ENCODE data around the gene YWHAG.
"Not testable (repeated sequence)": the region's sequence is repeated elsewhere in the genome, so short reads cannot be mapped to it uniquely, and the experiment has no call there.

Gene YWHAG

DNA sequence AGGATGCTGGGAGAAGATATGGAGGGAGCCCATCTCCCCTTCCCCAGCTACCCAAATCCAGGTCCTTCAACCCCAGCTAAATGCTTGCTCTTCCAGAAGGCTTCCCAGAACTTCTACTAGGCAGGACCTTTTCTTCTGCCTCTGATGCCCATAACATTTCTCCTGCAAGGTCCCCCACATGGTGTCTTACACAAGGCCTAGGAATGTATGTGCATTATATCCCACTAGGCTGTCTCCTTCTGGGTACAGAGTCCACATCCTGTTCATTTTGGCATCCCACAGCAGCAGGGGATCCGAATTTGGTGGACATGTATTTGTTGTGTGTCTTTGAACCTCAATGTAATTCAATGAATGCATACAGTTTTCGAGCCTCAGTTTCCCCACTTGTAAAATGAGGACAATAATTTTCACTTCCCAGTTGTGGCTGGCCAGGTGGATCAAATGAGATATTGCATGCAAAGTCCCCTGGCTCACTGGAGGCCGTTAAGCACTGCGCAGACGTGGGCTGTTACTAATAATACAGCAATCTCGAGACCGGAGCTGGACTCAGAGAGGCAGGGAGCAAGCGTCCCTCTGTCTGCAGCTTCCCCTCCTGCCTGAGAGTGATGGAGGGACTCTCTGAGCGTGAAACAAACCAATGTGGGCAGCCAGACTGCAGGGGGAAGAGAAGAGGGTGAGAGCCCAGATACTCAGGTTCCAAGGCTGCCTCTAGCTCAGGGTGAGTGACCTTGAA lies 18.6 kb upstream of the YWHAG start:
- DNase-seq, result no peak

DNA sequence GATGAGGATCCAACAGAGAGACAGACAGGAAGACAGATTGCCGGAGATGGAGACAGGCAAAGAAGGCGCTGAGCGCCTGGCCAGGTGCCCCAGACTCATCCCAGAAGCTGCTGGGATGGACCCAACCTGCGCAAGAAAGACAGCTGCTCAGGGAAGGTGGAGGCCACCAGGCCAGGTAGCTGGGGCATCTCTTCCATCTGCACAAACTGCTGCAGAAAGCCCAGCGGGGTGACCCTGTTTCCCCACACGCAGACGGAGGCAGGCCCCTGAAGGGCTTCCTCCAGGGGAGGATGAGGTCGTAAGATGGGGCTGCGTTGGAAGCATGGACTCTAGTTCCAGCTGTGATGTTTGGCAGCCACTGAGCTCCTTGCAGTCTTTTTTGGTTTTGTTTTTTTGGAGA lies 16.5 kb upstream of the YWHAG start:
- no peak for DNase-seq

DNA sequence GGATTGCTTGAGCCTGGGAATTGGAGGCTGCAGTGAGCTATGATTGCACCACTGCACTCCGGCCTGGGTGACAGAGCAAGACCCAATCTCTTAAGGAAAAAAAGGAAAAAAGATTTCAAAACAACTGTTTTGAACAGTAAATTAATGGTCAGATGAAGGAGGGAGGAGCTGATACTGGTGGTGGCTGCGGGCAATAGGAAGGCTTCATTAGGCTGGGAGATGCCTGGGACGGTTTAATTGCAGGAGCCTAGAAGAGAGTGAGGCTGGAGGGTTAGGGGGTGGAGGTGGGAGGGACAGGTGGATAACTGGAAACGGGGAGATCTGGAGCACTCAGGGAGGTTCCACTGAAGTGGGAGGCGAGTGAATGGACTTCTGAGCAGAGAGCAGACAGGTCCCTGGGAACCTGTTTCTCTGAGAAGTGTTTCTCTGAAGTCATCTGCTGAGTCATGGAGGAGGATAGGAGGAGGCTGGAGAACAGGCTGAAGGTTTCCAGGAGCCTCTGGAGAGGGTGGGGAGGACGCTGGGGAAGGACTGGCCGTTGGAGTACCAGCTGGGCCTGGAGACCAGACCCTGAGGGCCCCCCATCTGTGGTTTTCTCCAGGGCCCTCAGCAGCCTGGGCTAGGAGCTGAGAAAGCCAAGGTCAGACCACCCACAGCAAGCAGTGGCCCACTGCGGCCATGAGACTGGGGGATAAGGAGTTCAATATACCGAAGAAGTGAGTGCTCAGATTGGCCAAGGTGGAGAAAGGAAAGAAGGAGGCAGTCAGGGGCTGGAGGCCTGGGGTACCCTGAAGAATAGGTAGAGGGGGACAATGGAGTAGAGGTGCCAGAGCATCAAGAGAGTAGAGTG lies 14.4 kb upstream of the YWHAG start:
- DNase-seq, result no peak

DNA sequence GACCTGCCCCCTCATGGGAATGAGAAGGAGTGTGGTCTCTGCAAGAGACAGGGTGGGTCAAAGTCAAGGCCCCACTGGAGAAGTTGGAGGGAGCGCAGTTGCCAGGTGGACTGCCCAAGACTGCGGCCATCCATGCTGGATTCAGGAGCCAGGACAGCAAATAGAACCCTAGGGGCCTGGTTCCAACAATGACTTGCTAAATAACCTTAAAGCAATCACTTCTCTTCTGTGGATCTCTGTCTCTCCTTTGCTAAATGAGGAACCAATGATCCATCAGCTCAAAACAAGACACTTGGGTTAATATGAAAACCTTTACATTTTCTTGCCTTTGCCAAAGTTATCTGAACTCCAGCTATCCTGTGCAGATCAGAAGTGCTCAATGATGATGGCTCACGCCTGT lies 12.6 kb upstream of the YWHAG start:
- DNase-seq, result no peak

DNA sequence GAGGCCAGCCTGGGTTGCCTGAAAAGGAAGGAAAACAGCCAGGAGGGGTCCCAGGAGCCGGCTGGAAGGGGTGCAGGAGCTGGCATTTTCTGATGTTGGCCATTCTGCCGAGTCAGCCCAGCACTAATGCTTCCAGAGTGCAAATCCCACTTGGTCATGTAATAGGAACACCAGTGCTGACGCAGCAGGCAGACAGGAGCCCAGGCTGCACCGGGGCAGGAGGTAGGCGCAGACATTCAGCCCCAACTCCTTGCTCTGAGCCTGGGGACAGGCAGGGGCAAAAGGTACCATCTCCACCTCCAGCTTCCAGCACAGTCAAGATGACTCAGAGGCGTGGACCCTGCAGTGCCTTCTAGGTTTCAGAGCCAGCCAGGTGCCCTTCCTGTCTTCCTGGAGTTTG lies 10.2 kb upstream of the YWHAG start:
- no peak for DNase-seq

DNA sequence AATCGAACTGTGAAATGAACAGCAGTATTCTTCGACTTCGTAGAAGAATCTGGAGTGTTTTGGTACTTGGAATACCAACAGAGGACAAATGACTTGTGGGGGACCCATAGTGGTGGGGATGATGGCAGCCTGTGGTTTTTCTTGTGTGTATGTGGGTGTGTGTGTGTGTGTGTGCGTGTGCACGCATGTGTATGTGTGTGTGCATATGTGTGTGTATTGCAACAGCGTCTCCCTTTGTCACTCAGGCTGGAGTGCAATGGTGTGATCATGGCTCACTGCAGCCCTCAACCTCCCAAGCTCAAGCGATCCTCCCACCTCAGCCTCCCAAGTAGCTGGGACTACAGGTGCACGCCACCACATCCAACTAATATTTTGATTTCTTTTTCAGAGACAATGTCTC lies 9.4 kb upstream of the YWHAG start:
- no peak for DNase-seq

DNA sequence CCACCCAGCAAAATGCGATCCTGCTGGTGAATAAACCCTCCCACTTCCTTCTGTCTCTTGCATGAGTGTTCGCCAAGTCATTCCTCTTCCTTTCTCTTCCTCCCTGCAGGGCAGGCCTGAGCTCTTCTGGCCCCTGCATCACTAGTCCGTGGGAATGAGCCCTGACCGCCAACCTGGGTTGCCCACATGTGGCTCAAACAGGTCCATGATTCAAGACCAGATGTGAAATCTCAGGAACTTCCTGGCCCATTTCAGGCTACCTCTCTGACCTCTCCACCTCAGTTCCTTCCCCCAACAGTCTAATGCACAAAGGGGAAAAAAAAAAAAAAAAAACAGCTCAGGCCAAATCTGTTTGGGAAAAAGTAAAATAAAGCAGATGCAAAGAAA lies 5.4 kb upstream of the YWHAG start:
- peak; percentile 43 for DNase-seq

DNA sequence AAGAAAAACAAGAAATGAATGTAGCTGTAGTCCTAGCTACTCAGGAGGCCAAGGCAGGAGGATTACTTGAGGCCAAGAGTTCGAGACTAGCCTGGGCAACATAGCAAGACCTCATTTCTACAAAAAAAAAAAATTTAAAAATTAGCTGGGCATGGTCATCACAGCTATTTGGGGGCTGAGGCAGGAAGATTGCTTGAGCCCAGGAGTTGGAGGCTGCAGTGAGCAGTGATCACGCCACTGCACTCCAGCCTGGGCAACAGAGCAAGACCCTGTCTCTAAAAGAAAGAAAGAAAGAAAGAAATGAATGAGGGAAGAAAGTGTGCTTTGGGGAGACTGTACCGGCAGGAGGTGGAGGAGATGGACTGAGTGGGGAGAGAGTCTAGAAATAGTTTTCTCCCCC lies 5.0 kb upstream of the YWHAG start:
- DNase-seq, result not testable (repeated sequence)

DNA sequence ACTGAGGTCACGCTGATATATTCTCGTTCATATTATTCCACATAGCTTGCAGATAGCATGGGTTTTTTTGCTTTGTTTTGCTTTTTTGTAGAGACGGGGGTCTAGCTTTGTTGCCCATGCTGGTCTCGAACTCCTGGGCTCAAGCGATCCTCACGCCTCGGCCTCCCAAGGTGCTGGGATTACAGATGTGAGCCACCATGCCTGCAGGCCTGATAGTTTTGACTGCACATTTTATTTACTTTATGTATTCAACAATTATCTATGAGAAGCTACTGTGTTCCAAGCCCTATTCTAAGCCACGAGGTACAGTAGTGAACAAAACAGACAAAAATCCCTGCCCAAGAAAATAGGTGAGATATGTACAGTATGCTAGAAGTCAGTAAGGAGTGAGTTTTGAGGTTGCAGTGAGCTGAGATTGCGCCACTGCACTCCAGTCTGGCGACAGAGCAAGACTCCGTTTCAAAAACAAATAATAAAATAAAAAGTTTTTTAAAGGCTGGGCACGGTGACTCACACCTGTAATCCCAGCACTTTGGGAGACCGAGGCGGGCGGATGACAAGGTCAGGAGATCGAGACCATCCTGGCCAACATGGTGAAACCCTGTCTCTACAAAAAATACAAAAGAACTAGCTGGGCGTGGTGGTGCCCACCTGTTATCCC lies 1.3 kb upstream of the YWHAG start:
- DNase-seq, result no peak

DNA sequence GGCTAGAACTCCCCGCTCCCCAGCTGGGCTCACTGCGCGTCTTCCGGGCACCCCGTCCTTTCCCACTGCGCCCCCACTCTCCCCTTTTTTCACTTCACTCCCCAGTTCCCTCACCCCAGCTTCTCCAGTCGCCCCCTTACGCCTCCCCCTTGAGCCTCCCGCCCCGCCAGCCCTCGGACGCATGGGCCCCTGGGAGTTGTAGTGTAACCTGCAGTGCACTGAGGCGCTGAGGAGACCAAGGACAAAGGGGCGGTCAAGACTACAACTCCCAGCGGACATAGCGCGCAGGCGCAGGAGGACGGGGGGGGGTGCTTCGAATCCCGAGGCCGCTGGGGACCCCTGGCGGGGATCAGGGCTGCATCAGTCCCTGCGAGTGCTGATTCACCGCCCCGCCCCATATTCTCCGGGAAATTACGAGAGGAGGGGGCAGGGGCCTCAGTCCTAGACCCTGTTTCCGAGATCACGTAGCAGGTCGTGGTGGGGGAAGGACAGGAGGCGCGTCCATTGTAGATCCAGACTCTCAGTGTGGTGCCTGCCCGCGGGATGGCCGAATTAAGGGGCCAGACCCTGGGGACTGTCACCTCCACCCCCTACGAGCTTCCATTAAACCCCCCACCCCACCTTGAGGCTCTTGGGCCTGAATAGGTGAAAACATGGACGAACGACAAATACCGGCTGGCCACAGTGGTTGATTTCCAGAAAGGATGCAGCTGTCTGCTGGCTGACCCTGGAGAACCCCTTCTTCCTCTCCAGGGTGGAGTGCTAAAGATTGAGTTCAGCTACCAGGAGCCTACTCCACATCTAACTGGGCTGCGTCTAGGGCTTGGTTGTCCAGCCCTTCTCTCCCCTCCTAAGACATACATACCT lies 553 bp upstream of the YWHAG start:
- peak; percentile 98 for DNase-seq

DNA sequence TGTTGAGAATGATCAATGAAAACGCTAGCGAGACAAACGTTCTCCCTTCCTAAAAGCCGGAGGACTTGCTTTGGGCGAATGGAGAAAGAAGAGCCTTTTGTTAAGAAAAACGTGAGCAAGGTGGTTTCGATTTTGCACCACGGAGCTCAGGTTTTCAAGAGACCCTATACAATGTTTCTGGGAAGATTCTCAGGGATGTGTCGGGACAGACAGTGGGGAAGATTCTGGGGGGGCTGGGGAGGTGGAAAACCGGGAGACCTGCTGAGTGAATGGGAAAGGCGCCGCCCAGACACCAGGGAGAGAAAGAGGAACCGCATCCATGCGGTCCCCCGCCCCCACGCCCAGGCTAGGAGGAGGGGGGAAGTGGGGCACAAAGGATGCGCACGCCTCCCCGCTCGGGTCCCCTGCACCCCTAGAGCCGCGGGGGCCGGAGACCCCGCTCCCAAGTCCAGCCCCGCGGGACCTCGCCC lies 745 bp downstream of the YWHAG start:
- DNase-seq, result peak; percentile 57

DNA sequence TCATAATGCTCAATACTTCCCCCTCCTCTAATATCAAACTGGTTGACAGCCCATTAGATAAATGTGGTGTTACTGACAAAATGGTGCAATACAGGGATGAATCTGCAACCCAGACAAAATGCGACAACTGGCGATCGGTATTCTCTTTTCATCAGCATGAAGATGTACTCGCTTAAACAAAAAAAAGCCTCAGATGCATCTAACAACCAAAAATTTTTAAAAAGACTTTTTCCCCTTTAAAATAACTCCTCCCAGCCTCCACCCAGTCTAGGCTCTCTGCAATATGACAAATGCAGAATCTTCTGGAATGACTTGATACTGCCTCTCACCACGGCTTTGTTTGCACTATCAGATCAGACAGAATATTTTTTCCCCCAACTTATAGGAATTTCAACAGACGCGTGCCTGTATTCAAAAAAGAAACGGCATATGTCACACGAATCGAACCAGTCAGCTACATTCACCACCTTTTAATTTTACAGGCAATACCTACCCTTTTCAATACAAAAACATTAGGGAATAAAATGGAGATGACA lies 1.2 kb downstream of the YWHAG start:
- peak; percentile 19 for DNase-seq

DNA sequence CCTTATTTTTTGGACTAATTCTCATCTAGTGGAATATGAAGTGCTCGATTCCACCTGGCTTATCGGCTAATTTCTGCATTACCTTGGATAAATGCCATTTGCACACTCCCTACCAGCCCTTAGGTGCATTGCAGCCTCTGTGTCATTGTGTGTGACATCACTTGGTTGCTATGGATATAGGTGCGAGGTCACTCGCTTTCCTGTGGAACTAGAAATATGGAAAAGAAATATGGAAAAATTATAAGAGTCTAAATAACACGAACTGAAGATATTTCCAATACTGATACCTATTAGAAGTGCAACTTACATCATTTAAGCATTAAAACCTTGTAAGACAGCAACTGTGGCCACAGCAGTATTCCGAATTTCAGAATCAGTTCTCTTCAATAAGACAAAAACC lies 2.0 kb downstream of the YWHAG start:
- peak; percentile 19 for DNase-seq

DNA sequence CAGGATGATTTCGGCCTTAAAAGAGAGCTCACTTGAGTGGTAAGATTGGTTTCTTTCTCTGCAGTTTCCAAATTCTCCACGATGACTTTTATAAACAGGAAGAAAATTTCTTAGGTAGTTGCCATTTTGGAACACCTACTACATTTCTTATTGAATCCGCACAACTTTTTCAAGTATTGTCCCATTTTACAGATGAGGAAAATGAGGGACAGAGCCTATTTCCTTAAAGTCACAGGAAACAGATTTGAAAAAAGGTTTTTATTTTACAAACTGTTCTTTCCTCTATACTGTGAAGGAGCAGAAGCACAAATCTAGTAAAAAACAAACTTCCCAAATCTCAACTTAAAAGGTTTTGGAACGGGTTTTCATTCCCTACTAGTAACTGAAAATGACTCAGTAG lies 2.7 kb downstream of the YWHAG start:
- DNase-seq, result no peak

DNA sequence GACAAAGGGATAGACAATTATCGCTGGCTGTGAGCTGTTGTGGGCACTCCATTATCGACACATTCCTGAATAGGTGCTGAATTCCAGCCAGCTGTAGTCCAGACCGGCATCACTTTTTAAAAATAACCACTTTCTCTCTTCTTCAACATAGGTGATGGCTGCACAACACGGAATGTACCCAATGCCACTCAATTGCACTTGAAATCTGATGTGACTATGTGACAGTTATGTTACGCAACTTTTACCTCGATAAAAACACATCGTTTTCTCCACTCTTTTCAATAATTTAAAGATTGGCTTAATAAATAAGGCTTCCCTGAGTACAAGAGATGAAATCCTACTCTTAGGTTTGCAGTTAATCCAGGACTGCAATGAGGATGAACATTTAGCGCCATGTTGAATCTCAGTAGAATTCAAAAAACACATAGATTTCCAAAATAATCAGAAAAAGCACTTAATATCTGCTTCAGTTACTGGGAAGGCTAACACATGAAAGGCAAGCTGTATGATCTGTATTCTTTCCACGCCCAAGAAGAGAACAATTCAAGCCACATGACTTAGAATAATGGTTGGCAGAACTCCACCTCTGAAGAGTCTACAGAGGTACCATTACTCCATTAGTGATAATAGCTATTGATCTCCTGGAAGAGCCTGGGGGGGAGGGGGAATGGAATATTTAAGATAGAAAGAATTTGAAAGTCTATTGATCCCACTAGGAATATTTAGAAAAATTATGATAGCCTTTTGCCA lies 3.6 kb downstream of the YWHAG start:
- DNase-seq, result no peak

DNA sequence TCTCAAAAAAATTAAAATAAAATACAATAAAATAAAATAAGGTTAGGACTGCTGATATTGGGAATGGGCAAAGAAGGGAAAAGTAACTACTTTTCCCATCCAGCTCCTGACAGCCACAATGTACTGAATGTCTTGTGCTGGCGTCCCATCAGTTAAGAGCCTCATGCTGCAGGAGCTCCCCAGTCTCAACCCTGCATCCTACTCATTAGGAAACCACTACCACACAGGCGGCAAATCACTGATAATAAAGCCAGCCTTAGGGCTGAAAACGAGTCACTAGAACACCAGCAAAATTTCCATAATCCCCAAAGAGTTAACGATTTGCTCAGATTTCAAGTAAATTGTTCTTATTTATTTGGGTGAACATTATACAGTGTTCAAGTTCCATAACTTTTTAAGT lies 4.3 kb downstream of the YWHAG start:
- peak; percentile 25 for DNase-seq

DNA sequence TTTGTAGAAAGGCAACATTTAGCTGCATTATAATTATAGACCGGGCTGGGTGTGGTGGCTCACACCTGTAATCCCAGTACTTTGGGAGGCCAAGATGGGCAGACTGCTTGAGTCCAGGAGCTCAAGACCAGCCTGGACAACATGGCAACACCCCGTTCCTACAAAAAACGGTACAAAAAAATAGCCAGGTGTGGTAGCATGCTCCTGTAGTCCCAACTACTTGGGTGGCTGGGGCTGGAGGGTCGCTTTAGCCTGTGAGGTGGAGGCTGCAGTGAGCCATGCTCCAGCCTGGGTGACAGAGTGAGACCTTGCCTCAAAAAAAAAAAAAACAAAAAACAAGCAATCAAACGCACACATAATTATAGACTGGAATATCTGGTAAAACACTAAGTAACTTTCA lies 5.0 kb downstream of the YWHAG start:
- no peak for DNase-seq

DNA sequence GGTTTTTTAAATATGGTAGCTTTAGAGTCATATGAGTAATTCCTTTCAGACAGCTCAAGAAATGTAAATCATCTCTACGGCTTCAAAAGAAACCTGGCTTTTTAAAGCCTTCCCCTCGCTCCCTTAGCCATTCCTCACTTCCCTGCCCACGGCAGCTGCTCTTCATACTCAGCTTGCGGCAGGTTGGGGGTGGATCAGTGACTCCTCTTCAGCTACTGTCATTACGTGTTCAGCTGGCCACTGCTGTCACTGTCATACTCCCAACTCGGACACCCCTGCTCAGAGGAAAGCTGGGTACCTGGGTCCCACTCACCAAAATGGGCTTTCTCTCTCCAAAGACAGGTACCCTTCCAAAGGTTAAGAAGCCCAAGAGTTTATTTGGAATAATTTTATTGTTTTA lies 6.6 kb downstream of the YWHAG start:
- DNase-seq, result no peak

DNA sequence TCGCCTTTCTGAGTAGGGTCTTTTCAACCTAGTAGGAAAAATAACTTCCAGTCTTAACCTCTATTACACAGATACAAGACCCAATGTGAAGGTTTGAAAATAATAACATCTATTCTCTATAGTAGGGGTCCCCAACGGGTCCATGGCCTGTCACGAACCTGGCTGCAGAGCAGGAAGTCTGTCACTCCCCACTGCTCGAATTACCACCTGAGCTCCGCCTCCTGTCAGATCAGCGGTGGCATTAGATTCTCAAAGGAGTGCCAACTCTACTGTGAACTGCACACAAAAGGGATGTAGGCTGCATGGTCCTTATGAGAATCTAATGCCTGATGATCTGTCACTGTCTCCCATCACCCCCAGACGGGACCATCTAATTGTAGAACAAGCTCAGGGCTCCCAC lies 7.4 kb downstream of the YWHAG start:
- no peak for DNase-seq

DNA sequence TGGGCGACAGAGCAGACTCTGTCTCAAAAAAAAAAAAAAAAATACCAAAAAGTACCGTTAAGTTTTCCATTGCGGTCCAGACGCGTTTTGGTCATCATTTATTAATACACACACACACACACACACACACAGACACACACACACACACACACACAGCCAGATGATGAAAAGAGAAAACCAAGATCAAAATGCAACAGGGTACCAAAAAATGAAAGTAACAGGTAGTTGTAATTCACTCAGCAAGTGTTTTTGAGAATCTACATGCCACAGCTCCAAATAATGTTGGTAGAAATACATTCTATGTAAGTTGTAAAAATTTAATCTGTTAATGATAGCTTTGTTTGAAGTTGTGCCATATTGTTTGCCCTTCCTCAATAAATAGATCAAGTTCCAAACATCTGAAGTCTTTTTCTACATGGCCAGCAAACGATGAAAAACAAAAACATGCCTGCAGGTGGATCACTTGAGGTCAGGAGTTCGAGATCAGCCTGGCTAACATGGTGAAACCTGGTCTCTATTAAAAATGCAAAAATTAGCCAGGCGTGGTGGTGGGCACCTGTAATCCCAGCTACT lies 9.4 kb downstream of the YWHAG start:
- DNase-seq, result no peak

DNA sequence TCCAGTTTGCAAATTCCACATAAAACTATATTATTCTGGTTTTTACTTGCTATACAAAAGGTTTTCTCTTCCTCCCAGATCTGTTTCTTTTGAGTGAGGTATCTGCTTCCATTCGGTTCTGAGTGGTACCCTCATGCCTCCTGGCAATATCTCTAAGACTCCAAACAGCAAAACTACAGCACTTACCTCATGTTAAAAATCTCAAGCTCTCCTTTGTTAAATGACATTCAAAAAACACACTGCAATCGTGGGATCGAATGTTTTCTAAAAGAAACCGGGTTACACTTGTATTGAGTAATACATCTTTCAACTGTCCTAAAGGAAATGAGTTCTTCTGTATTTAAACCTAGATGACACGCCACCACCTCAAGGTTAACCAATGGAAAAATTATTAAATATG lies 11.1 kb downstream of the YWHAG start:
- DNase-seq, result no peak
